NCI-H128 (cell line): ENCODE measurements around the gene NCKAP5.

Experiments used
- DNase-seq: peaks from one replicate; lab custom pipeline; 2025; ENCODE audit not compliant: unreplicated experiment; lab: John Stamatoyannopoulos, UW

NCKAP5 gene

GRCh38 chr2:133173224-133173623, 395.0 kb downstream of the NCKAP5 start:
- no peak for DNase-seq

GRCh38 chr2:133171393-133172004, 396.8 kb downstream of the NCKAP5 start:
- DNase-seq = peak; percentile 35

- no peak for DNase-seq
Observed at GRCh38 chr2:133169274-133169912, 398.9 kb downstream of the NCKAP5 start.

- DNase-seq = no peak
Observed at GRCh38 chr2:133167990-133168389, 400.3 kb downstream of the NCKAP5 start.

GRCh38 chr2:133167223-133167622, 401.0 kb downstream of the NCKAP5 start:
- DNase-seq = no peak

GRCh38 chr2:133166031-133166430, 402.2 kb downstream of the NCKAP5 start:
- DNase-seq = no peak

GRCh38 chr2:133163111-133163510, 405.2 kb downstream of the NCKAP5 start:
- DNase-seq = no peak

GRCh38 chr2:133158442-133158841, 409.8 kb downstream of the NCKAP5 start:
- DNase-seq = no peak

- no peak for DNase-seq
Observed at GRCh38 chr2:133158024-133158423, 410.2 kb downstream of the NCKAP5 start.

GRCh38 chr2:133157141-133157540, 411.1 kb downstream of the NCKAP5 start:
- DNase-seq = no peak

GRCh38 chr2:133152801-133153200, 415.5 kb downstream of the NCKAP5 start:
- no peak for DNase-seq

- DNase-seq = no peak
Observed at GRCh38 chr2:133148187-133148586, 420.1 kb downstream of the NCKAP5 start.

GRCh38 chr2:133146893-133147292, 421.4 kb downstream of the NCKAP5 start:
- no peak for DNase-seq

GRCh38 chr2:133143645-133144044, 424.6 kb downstream of the NCKAP5 start:
- no peak for DNase-seq

GRCh38 chr2:133142087-133142486, 426.2 kb downstream of the NCKAP5 start:
- DNase-seq = no peak

- DNase-seq = no peak
Observed at GRCh38 chr2:133140620-133141019, 427.6 kb downstream of the NCKAP5 start.

- DNase-seq = no peak
Observed at GRCh38 chr2:133139847-133140533, 428.3 kb downstream of the NCKAP5 start.

- DNase-seq = no peak
Observed at GRCh38 chr2:133138693-133139092, 429.6 kb downstream of the NCKAP5 start.

GRCh38 chr2:133135035-133135654, 433.1 kb downstream of the NCKAP5 start:
- DNase-seq = no peak

GRCh38 chr2:133130548-133131246, 437.6 kb downstream of the NCKAP5 start:
- DNase-seq = no peak

- DNase-seq = no peak
Observed at GRCh38 chr2:133124446-133124845, 443.8 kb downstream of the NCKAP5 start.
